GM15510 (cell line): ENCODE data around the gene SHANK3.

Experiments
- POLR2A ChIP-seq: IDR thresholded peaks from 3 replicates; pipeline ENCODE4 v1.6.1; 2011; ENCODE audit warnings: borderline replicate concordance; ENCODE audit not compliant: insufficient read length; ENCODE audit errors: extremely low read depth

SHANK3 gene

DNA sequence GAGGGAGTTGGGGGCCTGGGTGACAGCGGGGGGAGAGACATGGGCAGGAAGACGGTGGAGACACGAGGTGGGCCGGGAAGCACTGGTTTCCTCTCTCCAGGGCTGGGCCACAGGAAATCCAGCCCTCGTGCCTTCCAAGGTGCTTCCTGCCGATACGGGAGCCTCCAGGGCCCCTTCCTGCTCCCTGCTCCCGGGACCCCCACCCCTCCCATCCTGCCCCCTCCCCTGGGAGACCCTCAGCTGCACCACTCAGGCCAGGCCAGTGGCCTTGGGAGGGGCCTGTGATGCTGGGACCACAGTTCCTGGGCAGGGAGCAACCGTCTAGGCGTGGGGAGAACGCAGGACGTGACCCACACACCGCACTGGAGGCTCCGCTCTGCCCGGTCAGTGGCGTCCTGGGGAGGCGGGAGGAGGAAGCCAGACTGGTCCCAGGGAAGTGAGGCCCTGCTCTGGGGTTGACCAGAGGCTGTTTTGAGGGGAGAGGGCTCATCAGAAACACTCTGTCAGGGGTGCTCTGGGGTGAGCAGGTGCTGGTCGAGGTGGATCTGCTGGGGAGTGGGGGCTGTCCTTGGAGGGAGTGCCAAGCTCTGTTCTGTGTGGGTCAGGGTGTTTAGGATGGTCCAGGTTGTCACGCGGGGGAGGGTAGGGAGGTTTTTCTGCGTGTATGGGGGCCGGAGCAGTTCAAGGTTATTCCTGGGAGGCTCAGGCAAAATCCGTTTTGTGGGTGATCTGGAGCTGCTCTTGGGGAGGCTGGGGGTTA lies at the start of gene SHANK3:
TSS of gene SHANK3 (plus strand) at position 353 of the 760 bp plus-strand sequence.
- TF ChIP-seq POLR2A: no peak

DNA sequence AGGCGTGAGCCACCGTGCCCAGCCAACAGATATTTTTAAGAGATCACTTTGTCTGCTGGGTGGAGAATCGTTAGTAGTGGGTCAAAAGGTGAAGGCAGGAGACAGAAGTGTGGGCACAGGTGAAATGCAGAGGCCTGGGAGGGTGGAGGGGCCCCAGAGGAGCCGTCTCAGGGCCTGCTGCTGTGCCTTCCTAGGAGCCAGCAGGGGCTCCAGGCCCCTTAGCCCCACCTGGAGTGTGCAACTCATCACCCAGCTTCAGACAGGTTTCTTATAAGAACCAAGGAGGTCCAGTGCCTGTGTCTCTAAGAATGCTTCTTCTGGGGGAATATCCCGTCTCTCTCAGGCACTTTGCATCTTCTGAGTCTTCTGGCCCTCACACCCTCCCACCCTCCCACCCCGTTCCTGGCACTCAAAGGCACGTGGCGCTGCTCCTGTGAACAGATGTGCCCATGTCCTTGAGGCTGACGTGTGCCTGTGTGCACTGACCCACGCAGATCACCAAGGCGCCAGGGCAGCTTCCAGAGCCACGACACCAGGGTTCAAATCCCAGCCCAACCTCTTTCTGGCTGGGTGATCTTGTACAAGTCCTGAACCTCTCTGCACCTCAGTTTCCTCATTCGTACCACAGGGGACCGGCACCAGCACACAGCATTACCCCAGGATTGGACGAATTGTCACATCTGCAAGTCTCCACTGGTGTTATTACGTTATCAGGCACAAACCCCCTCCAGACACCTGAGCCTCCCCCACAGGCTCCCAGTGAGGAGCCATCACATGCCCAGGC lies 48.1 kb upstream of the SHANK3 start:
- TF ChIP-seq POLR2A: no peak

GRCh38 chr22:50625131-50625567 lies 47.5 kb upstream of the SHANK3 start:
- no peak for TF ChIP-seq POLR2A

DNA sequence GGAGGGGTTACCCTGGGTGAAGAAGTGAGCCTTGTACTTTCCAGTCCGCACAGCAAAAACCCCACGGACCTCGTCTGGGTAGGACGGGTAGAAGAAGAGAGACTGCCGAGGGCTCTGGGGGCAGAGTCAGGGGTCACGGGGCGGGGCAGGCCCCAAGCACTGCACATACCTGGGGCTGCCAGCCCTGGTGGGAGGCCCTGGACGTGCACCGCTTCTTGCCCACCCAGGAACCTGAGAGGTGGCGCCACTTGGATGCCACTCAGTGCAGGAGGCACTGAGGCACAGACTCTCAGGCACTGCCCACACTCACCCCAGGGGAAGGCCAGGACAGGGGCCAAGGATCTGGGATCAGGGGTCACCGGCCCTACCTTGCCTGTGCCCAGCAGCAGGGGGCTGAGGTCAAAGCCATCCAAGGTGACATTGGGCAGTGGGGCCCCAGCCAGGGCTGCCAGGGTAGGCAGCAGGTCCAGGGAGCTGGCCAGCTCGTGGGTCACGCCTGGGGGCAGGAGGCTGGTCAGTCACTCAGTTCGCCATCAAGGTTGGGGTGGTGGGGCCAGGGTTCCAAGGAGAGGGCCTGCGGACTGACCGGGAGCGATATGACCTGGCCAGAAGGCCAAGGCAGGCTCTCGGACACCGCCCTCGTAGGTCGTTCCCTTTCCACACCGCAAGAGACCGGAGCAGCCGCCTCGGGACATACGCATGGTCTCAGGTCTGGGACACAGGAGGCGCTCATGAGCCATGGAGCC lies 46.9 kb upstream of the SHANK3 start:
- TF ChIP-seq POLR2A: no peak

DNA sequence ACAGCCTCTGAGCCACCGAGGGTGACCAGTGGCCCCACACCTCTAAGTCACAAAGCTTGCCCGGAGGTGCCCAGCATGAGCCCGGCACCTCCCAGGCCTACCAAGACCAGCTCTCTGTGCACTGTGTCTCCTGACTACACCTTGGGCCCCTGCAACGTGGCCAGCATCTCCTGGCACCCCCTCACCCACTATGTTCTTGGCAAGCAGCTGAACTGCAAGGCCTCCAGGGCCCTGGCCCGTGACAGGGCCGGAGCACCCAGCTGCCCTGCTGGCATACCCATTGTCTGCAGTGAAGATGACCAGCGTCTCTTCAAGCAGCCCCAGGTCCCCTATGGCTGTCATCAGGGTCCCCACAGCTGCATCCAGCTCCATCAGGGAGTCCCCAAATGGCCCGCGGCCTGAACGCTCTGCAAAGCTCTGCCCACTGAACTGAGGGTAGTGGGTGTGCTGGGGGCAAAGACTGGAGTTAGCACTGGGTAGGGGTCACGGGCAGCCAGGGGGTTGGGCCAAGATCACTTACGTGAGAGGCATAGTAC lies 46.2 kb upstream of the SHANK3 start:
- no peak for TF ChIP-seq POLR2A

- no peak for TF ChIP-seq POLR2A
These were observed 45.6 kb upstream of the SHANK3 start for GRCh38 chr22:50626850-50627641.

DNA sequence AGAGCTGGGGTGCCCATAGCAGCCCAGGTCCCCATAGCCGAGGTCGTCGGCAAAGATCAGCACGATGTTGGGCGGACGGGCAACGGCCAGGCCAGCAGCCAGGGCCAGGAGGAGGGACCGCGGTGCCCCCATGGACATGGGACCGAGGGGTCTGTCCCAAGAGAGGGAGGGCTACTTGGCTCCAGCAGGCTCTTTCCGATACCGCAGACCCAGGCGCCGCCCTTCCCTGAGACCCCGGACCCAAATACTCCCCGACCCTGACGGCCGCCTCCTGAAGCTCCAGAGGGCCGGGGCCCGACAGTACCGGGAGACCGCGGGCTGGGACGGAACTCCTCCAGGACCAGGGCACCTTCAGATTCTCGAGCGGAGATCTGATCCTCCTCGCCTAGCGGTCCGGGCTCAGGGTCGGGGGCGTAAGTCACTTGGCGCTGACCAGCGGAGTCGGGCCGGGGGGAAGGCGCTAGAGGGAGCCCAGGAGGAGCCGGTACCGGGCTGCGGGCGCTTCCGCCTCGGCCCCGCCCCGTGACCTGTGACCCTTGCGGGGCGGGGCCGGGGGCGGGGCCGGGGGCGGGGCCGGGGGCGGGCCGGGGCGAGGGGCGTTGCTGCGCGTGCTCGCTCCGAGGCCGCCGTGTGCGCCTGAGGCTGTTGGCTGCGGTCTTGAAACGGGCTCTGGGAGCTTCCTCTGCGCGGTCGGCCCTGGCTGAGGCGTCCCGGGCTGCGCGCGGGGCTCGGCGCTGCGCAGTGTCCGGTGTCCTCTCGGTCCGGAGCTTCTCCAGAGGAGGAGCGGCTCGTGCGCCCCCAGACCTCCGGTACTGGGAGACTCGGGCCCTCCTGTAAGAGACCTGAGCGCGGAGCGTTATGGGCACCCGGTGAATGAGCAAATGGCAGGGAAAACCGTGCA lies 44.7 kb upstream of the SHANK3 start, which contains the start of gene ARSA:
TSS of gene ARSA (minus strand) at position 511 of the 901 bp plus-strand sequence. CDS start at position 138, 373 bp downstream.
- TF ChIP-seq POLR2A: peak; percentile 65

DNA sequence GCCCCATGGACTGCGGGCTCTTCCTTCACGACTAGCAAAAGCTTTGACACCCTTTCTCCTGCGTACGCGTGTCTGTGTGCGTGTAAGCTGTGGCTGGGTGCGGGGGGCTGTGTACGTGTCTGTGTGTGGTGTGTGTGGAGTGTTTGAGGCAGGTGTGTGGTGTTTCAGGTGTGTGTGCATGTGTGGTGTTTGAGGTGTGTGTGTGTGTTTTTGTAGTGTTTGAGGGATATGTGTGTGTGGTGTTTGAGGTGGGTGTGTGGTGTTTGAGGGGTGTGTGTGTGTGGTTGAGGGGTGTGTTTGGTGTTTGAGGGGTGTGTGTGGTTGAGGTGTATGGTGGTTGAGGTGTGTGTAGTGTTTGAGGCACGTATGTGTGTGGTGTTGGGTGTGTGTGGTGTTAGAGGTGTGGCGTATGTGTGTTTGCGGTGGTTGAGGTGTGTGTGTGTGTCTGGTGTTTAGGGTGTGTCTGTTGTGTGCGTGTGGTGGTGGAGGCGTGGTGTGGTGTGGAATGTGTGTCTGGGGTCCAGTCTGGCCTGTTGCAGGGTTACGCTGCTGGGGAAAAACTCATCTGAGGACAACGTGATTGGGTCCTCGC lies 44.0 kb upstream of the SHANK3 start:
- TF ChIP-seq POLR2A: no peak

GRCh38 chr22:50630376-50630775 lies 42.2 kb upstream of the SHANK3 start:
- no peak for TF ChIP-seq POLR2A

GRCh38 chr22:50633086-50633485 lies 39.5 kb upstream of the SHANK3 start:
- no peak for TF ChIP-seq POLR2A

GRCh38 chr22:50633771-50634170 lies 38.9 kb upstream of the SHANK3 start:
- no peak for TF ChIP-seq POLR2A

DNA sequence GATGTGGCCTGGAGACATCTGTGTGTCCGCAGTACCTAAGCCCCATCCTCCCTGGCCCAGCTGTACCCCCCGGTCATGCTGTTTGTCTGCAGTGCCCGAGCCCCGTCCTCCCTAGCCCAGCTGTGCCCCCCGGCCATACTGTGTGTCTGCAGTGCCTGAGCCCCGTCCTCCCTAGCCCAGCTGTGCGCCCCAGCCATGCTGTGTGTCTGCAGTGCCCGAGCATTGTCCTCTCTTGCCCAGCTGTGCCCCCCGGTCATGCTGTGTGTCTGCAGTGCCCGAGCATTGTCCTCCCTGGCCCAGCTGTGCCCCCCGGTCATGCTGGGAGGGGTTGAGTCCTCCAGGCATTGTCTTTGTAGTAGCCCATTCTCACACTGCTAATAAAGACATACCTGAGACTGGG lies 37.0 kb upstream of the SHANK3 start:
- no peak for TF ChIP-seq POLR2A
